ENCODE measurements around the gene FADS6.
"Not testable (repeated sequence)": the region's sequence is repeated elsewhere in the genome, so short reads cannot be mapped to it uniquely, and the experiment has no call there.

FADS6 gene

DNA sequence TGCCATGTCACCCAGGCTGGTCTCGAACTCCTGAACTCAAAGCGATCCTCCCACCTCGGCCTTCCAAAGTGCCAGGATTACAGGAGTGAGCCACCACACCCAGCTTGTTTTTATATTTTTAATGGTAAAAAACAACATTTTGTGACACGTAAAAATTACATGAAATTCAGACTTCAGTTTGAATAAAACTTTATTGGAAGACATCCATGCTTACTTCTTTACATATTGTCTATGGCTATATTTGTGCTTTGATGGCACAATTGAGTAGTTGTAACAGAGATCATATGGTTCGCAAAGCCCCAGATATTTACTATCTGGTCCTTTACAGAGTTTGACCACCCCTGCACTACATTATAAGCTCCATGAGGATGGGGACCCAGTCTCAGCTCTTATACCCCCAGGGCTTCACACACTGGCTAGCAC lies 18.8 kb downstream of the FADS6 start:
- Histone ChIP-seq H3K36me3 (no peaks in the 10 kb centered on the region), H3K9ac (no peak overlapping the region), H3K27me3 (no peaks in the 10 kb centered on the region), H3K4me1 (peaks cover 33 to 42% (median 38%) of the 10 kb centered on the region in 10 experiments), H3K4me2 (peak overlapping the region in 8 of 11 experiments; percentile 81 to 93 (median 88); a peak in 10 of 22 replicates), H4K20me1 (peaks cover 0 to 6% (median 0%) of the 10 kb centered on the region in 11 experiments; a peak in 2 of 22 replicates), H3K4me3 (no peak overlapping the region), H3K9me3 (replicated peaks in 1 of 11) (no peaks in the 10 kb centered on the region), H3K27ac (0 out of 22 replicates have a peak overlapping the region, but pooled peaks of 2 of the 11 experiments have one; percentile 88 to 90)
- no peak for TF ChIP-seq Cebpa-rat (IDR thresholded peaks at IDR 0.05)

- Histone ChIP-seq H3K27me3 (no peaks in the 10 kb centered on the region), H3K27ac (peak overlapping the region; percentile 83 to 95 (median 90)), H3K4me2 (peak overlapping the region; percentile 79 to 93 (median 85)), H3K9ac (peak overlapping the region; percentile 82 to 92 (median 88)), H3K4me1 (peaks cover 33 to 42% (median 37%) of the 10 kb centered on the region in 10 experiments), H3K9me3 (replicated peaks in 1 of 11) (no peaks in the 10 kb centered on the region), H3K4me3 (peak overlapping the region; percentile 64 to 81 (median 74)), H4K20me1 (peaks cover 0 to 11% (median 0%) of the 10 kb centered on the region in 11 experiments; a peak in 3 of 22 replicates), H3K36me3 (no peaks in the 10 kb centered on the region)
- TF ChIP-seq Cebpa-rat (IDR thresholded peaks at IDR 0.05), result no peak
Observed at GRCh38 chr17:74873874-74874614, 19.4 kb downstream of the FADS6 start.

GRCh38 chr17:74873037-74873873 lies 20.2 kb downstream of the FADS6 start:
- peak overlapping the region; percentile 82 to 92 (median 88) for H3K9ac ChIP-seq
- peak in 3 of 11 experiments; percentile 27 to 61 (median 33); a peak in 5 of 22 replicates for TF ChIP-seq Cebpa-rat (IDR thresholded peaks at IDR 0.05)
- peaks cover 30 to 40% (median 35%) of the 10 kb centered on the region in 10 experiments for H3K4me1 ChIP-seq
- H3K27ac ChIP-seq, result peak overlapping the region; percentile 83 to 95 (median 90)
- H4K20me1 ChIP-seq, result peaks cover 0 to 14% (median 0%) of the 10 kb centered on the region in 11 experiments; a peak in 3 of 22 replicates
- no peaks in the 10 kb centered on the region for H3K27me3 ChIP-seq
- no peaks in the 10 kb centered on the region for H3K36me3 ChIP-seq
- no peaks in the 10 kb centered on the region for H3K9me3 ChIP-seq (replicated peaks in 1 of 11)
- peak overlapping the region; percentile 66 to 82 (median 74) for H3K4me3 ChIP-seq
- H3K4me2 ChIP-seq, result peak overlapping the region; percentile 85 to 99 (median 90)

DNA sequence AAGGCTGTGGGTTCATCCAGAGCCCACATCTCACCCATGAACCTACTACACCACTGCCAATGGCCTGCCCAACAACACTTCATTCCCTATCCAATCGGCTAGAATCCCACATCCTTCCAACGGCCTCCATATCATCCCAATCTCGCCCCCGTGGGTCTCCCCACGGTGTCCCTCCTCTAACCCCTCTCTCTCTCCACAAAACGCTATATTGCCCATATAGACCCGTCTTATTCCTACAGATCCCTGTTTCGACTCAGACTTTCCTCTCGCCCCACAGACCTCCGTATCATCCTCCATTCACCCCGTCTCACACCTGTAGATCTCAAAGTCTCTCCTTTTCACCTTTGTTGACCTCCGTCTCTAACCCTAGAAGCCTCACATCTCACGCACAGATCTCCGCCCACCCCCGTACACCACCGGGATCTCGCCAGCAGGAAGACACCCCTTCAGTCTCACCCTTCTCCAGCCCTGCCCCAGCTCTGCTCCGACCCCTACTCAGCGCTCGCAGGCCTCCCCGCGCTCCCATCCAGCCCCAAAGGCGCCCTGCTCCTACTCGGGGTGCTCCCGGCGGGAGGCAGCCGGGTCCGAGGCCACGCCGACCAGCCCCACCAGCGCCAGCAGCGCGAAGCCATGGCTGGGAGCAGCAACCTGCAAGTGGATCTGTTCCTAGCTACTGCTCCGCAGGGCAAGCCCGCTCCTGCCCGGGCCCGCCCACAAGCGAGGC lies 21.0 kb downstream of the FADS6 start, which contains the start of gene FDXR:
TSS of gene FDXR (minus strand) at position 682 of the 724 bp plus-strand sequence. CDS start at position 632, 50 bp downstream.
- Histone ChIP-seq H3K4me2 (peak within 1 kb of the TSS; percentile 85 to 99 (median 93)), H3K9ac (peak within 1 kb of the TSS; percentile 82 to 92 (median 88)), H3K4me3 (peak within 1 kb of the TSS; percentile 66 to 82 (median 74)), H3K36me3 (no peaks in the 10 kb centered on the region), H3K27me3 (no peaks in the 10 kb centered on the region), H4K20me1 (peaks cover 0 to 14% (median 0%) of the 10 kb centered on the region in 11 experiments; a peak in 3 of 22 replicates), H3K4me1 (peaks cover 23 to 32% (median 28%) of the 10 kb centered on the region in 10 experiments), H3K27ac (peak within 1 kb of the TSS; percentile 83 to 95 (median 90)), H3K9me3 (replicated peaks in 1 of 11) (no peaks in the 10 kb centered on the region)
- no peak for TF ChIP-seq Cebpa-rat (IDR thresholded peaks at IDR 0.05)

DNA sequence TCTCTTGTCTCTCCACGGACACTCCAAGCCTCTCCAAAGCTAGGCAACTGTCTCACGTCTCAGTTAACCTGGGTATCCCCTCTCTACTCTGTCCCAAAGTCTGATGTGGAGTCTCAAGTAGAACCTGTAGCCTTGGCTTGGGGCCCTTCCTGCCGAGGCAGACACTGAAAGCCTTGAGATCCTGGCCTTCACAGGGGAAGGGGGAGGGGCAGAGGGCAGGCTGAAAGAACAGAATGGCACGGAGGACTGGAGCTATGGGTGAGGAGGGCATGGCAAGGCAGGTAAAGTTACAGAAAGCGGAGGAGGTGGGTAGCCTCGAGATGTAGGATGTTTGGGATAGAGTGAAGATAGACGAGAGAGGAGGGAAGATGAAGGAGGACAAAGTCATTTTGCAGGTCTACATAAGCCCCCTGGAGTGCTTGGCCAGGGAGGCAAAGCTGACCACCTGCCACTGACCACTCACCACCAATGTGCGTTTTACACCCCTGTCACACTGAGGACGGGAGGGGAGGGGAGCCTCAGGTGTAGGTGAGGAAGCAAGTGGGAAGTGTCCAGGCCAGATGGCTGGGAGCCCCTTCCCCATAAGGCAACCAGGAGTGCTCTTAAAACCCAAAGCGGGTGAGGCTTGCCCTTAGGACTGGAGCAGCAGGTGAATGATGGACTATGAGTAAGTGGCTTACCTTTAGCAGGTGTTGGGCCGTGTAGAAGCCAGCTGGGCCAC lies 21.9 kb downstream of the FADS6 start:
- TF ChIP-seq Cebpa-rat (IDR thresholded peaks at IDR 0.05), result no peak
- no peaks in the 10 kb centered on the region for H3K9me3 ChIP-seq (replicated peaks in 1 of 11)
- H3K4me1 ChIP-seq, result peaks cover 20 to 30% (median 27%) of the 10 kb centered on the region in 10 experiments
- H4K20me1 ChIP-seq, result peaks cover 0 to 15% (median 0%) of the 10 kb centered on the region in 11 experiments; a peak in 5 of 22 replicates
- no peak overlapping the region for H3K27ac ChIP-seq
- H3K4me3 ChIP-seq, result peak overlapping the region in 9 of 10 experiments; percentile 62 to 82 (median 69); a peak in 15 of 20 replicates
- peak overlapping the region in 6 of 11 experiments; percentile 77 to 84 (median 82); a peak in 6 of 22 replicates for H3K9ac ChIP-seq
- H3K4me2 ChIP-seq, result peak overlapping the region; percentile 82 to 99 (median 93)
- H3K27me3 ChIP-seq, result no peaks in the 10 kb centered on the region
- H3K36me3 ChIP-seq, result no peaks in the 10 kb centered on the region

- H3K4me3 ChIP-seq, result no peak overlapping the region
- no peak overlapping the region for H3K27ac ChIP-seq
- no peak overlapping the region; a peak in 1 of 22 replicates for H3K4me2 ChIP-seq
- H3K36me3 ChIP-seq, result no peaks in the 10 kb centered on the region
- H4K20me1 ChIP-seq, result peaks cover 0 to 20% (median 0%) of the 10 kb centered on the region in 11 experiments; a peak in 6 of 22 replicates
- TF ChIP-seq Cebpa-rat (IDR thresholded peaks at IDR 0.05), result no peak
- no peaks in the 10 kb centered on the region for H3K27me3 ChIP-seq
- peaks cover 23 to 40% (median 37%) of the 10 kb centered on the region in 10 experiments for H3K4me1 ChIP-seq
- no peak overlapping the region for H3K9ac ChIP-seq
- no peaks in the 10 kb centered on the region for H3K9me3 ChIP-seq (replicated peaks in 1 of 11)
Observed at GRCh38 chr17:74870512-74870911, 22.9 kb downstream of the FADS6 start.

DNA sequence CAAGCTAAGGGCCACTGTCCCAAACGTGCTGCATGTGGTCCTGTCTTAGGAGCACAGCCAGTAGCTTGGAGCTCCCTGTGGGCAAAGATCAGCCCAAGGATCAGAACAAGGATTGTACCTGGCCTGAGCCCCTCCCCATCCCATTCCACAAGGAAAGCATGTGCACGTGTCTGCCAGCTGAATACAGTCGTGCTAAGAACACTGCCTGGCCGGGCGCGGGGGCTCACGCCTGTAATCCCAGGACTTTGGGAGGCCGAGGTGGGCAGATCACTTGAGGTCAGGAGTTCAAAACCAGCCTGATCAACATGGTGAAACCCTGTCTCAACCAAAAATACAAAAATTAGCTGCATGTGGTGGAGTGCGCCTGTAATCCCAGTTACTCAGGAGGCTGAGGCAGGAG lies 23.4 kb downstream of the FADS6 start:
- peaks cover 23 to 45% (median 41%) of the 10 kb centered on the region in 10 experiments for H3K4me1 ChIP-seq
- H3K9ac ChIP-seq, H3K36me3 ChIP-seq: not testable (repeated sequence)

GRCh38 chr17:74868908-74869255 lies 24.6 kb downstream of the FADS6 start:
- Histone ChIP-seq H3K4me2 (no peak overlapping the region), H3K36me3 (peaks cover 0 to 3% (median 0%) of the 10 kb centered on the region in 11 experiments; a peak in 4 of 22 replicates)
- no peak for TF ChIP-seq Cebpa-rat (IDR thresholded peaks at IDR 0.05)

More for the DNA sequence above, 23.4 kb downstream of the FADS6 start:
- H3K27ac ChIP-seq; H3K27me3 ChIP-seq; H3K4me3 ChIP-seq; H3K4me2 ChIP-seq; H3K9me3 ChIP-seq (replicated peaks in 1 of 11): not testable (repeated sequence)
- peaks cover 0 to 21% (median 0%) of the 10 kb centered on the region in 11 experiments; a peak in 7 of 22 replicates for H4K20me1 ChIP-seq

More at GRCh38 chr17:74868908-74869255, 24.6 kb downstream of the FADS6 start:
- no peaks in the 10 kb centered on the region for H3K27me3 ChIP-seq
- H3K27ac ChIP-seq, result no peak overlapping the region
- no peaks in the 10 kb centered on the region for H3K9me3 ChIP-seq (replicated peaks in 1 of 11)
- peaks cover 0 to 29% (median 2%) of the 10 kb centered on the region in 11 experiments; a peak in 10 of 22 replicates for H4K20me1 ChIP-seq
- H3K9ac ChIP-seq, result peak overlapping the region in 3 of 11 experiments; percentile 3 to 15 (median 6); a peak in 2 of 22 replicates
- H3K4me3 ChIP-seq, result no peak overlapping the region
- H3K4me1 ChIP-seq, result peaks cover 18 to 40% (median 37%) of the 10 kb centered on the region in 10 experiments
